GM03348 (cell line): ENCODE results near the gene SASH3.
A peak's percentile ranks its signal among the peaks of the same experiment; 100 is the strongest.

ENCODE experiments used
- DNase-seq: peaks from one replicate; pipeline ENCODE4 v3.0.0; 2012; ENCODE audit warnings: low spot score

SASH3 gene

DNA sequence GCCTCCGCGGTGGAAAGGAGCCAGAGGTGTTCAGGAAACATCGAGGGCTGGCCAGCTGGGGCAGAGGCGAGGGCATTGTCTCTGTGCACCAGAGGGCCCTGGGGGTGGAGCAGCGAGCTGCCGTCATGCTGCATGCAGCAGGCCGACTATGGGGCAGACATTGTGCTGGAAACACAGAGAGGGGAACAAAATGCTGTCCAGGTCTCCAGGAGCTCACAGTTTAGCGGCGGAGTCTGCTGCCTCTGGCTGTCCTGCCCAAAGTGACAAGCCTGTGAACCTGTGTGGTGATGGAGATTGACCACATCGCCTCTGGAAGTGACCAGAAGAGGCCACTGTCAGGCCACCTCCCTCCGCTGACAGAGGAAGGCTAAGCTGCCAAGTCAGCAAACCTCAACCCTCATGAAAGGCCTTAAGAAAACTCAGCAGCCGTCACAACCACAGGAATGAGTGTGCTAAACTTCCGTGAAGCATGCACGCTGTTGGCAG lies 20.1 kb upstream of the SASH3 start:
- DNase-seq = peak; percentile 72

DNA sequence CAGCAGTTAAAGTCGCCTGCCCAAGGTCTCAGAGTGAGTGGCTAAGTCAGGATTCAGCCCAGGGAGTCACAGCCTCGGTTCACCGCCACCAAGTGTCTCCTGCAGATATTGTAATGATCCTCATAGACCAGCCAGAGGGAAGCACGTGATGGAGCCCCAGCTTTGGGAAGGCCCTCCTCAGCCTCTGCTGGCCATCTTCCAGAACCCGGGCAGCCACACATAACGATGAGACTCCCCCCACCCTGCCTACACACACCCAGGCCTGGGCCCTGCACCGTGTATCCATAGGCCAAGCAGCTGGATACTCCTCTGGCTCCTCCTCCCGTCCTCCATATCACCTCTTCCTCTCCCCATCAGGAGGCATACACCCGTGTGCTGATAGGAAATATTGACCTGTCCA lies 19.6 kb upstream of the SASH3 start:
- no peak for DNase-seq

DNA sequence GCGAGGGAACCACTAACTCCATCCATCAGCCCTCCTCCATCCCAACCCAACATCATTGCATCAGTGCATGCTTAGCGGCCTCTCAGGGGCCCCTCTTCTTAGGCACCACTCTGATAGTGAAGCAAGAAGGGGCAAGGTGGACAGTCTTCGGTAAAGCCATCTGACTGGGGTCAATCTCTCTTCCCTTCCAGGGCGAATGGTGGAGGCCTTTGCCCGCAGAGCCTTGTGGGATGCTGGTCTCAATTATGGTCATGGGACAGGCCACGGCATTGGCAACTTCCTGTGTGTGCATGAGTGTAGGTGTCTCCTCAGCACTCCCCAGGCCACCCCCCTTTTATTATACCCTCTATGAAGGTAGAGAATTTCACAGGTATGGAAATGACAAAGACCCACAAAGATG lies 18.8 kb upstream of the SASH3 start:
- no peak for DNase-seq

DNA sequence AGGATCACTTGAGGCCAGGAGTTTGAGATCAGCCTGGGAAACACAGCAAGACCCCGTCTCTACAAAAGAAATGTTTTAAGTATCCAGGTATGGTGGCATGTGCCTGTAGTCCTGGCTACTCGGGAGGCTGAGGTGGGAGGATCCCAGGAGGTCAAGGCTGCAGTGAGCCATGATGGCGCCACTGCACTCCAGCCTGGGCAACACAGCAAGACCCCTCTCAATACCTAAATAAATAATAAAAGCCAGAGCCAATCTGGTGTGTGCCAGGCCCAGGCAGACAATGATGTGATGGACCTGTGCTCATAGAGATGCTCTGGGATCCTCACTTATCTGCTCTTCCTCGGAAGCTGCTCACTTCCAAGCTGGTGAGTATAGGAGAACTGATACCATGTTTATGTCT lies 18.2 kb upstream of the SASH3 start:
- DNase-seq = no peak

DNA sequence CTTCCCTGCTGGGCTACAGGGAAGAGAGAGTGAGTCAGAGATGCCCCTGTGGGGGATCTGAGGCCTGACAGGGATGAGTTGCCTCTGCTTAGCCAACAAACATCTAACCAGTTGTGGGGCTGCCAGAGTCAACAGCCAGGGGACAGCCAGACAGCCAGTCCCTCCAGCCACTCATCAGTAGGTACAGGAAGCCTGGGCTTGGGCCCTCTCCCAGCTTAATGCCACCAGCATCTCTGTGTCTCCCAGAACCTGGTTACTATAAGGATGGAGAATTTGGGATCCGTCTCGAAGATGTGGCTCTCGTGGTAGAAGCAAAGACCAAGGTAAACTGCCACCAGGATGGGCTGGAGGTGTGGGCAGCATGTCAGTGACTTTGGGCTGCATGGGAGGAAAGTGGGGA lies 17.3 kb upstream of the SASH3 start:
- DNase-seq = no peak

DNA sequence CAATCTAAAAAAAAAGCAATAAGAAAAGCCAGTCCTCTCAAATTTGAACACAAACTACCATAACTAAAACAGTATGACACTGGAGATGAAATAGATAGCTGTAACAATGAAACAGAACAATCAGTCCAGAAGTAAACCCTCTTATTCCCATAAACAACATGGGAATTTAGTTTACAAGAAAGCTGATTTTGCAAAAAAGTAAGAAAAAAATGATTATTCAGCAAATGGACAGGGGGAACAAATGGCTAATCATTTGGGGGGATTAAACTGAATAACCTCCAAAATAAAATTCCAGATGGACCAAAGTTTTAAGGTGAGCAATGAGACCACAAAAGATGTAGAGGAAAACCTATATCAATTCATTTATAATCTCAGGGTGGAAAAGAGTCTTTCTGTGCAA lies 16.1 kb upstream of the SASH3 start:
- no peak for DNase-seq

DNA sequence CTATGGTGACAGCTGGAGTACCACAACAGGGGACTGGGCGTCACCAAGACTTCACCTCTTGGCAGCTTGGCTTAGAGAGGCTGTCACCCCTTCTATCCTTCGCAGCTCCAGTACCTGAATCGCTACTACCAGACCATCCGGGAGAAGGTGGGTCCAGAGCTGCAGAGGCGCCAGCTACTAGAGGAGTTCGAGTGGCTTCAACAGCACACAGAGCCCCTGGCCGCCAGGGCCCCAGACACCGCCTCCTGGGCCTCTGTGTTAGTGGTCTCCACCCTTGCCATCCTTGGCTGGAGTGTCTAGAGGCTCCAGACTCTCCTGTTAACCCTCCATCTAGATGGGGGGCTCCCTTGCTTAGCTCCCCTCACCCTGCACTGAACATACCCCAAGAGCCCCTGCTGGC lies 11.6 kb upstream of the SASH3 start:
- DNase-seq = no peak

DNA sequence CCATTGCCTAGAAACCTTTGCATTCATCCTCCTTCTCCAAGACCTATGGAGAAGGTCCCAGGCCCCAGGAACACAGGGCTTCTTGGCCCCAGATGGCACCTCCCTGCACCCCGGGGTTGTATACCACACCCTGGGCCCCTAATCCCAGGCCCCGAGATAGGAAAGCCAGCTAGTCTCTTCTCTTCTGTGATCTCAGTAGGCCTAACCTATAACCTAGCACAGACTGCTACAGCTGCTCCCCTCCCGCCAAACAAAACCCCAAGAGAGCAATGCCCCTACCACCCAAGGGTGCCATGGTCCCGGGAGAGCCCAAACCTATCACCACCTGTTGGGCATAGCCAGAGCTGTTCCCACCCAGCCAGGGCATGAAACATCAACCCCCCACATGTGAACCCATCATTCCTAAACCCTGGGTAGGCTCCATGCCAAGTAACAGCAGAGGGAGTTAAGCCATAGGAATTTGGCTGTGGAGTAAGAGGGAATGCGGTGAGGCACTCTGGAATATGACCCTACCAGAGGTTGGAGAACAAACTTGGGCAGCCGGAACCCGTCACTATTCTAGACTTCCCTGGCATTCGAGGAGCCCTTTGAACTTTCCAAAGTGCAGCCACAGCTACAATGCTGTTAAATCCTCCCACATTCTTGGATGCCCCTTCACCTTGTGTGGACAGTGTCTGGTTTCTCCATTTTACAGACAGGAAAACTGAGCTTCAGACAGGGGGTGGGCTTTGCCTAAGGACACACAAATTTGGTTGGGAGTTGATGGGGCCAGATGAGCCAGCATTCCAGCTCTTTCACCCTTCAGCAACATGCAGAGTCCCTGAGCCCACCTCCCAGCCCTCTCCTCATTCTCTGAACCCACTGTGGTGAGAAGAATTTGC lies 10.9 kb upstream of the SASH3 start:
- no peak for DNase-seq

DNA sequence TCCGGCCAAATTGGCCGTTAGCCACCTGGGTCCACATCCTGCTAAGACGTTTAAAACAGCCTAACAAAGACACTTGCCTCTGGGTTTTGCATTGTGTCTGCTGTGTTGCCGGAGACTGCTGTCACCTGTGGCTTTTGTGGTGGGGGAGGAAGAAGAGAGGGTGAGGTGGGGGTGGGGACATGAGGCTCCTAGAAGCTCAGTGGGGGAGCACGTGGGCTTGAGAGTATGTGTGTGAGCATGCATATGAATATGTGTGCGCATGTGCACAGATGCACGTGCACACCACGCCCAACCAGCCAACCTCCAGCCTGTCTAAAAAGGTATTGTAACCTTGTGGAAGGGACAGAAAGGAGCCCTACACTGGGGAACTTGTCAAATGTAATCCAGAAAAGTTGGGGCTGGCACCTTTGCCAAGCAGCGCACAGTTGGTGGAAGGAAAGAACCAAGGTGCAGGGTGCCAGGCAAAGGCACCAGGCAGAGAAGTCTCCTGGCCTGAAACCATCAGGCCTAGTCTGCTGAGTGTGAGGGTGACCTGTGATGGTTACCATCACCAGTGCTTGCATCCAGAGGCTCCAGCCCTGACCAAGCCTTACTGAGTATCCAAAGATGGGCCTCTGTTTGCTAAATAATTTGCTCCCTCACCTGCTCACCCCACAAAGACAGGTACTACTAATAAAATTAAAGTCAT lies 10.1 kb upstream of the SASH3 start:
- DNase-seq = no peak

DNA sequence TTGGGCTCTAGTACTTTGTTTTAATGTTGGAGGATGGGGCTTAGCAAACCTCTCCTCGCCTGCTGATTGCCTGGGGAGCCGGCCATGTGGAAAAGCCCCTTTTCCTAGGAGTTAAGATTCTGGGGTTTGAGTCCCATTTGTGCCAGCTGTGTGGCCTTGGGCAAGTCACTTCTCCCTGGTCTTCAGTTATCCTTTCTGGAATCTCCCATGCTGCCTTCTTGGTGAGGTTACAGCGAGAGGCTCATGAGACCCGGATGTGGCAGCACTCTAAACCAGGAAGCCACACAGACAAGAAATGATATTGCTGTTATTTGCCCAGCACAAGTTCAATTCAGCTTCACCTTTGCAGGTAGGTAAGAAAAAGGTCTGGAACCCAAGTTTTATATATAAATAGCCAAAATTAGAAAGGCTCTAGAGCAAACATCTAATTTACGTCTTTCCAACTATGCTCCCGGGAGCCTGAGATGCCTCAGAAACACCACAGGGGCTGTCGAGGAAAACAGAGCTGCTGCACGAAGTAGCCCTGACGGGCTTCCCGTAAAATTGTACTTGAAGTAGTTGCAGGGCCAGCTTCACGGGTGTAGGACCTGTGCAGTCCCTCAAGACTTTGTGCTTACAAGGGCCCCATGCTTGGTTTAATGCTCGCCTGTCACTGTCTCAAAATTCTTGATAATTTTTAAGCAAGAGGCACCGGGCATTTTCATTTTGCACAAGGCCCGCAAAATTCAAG lies 8.3 kb upstream of the SASH3 start:
- no peak for DNase-seq

DNA sequence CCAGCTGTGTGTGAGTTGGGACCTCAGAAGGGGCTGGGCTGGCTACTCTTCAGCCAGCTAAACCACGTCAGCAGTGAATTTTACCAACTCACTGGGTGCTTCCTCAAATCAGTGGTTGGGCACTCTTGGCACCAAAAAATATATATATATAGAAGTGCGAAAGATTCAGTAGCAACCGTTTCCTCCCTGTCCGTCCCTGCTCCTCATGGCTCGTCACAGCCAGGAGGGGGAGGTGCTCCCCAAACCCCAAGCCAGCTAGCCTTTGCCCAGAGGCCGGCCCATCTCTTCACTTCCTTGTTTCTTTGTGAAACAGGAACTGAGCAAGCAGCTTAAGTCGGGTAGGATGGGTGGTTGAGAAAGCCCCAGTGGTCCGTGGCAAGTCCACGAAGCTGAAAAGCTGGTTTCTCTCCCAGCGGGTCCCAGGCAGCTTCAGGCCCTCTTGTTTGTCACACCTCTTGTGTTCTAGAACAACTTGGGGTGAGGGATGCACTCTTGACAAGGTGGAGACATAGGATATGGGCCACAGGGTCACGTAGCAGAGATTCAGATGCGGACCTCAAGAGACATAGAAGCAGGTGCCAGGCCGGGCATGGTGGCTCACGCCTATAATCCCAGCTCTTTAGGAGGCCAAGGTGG lies 6.8 kb upstream of the SASH3 start:
- DNase-seq = no peak

DNA sequence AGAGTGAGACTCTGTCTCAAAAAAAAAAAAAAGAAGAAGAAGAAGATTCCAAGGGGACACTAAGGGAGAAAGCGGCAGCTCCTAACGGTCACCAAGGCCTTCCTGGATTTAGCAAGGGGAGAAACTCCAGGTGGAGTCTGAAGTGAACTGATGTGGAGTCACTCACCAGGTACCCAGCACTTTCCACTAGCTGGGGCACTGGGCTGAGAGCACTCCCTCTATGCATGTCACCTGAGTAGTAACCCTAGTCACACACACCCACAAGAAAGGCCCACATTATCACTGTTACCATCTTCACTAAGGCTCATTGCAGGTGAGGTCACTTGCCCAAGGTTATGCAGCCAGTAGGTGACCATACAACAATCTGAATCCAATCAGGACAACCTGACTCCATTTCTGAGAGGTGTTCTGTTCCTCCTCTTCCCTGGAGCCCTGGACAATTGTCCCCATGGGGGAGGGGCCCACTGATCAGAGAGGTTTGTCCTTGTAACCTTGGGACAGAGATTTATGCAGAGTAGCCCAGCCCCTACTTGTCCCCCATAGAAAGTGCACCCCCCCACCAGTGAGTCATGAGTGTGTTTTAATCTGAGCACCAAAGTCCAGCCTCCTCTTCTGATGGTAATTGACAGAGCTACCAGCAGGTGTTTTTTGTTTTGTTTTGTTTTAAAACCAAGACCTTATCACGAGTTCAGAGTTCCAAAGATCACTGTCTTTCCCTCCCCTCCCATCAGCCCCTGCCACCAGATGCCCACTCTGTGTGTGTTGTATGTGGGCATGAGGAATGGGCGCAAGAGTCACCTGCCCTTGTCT lies 5.9 kb upstream of the SASH3 start:
- DNase-seq = no peak

DNA sequence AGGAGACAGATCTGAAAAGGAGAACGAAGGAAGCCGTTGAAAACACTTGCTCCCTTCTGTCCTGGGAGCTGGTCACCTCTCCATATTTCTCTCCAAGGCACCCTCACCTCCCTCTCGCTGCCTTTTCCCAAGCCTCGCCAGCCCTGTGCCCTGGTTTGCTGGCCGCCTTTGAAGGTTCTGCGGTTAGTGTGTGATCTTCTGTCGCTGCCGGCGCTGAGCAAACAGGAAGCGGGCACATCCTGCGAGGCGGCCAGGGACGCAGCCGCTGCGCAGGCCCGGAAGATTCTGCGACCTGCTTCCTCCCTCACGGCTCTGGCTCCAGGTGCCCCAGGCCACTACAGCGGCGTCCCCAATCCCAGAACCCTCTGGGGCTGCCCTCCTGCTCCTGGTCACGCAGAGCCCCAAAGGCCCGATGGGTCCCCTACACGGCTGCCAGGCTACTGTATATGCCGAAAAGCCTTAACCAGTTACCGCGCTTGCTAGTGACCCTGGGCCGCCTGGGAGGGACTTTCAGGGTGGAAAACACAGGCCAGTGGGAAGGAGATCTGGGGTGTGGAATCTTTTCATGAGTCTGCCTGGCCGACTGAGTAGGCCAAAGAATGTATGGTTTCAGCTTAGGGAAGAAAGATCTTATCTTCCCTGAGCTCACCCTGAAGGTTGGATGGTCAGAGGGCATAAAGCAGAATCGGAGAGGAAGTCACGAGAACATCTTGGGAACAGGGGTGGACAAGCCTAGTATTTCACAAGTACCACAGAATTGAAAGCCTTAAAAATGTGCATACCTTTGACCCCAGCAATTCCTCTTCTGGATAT lies 2.3 kb upstream of the SASH3 start:
- DNase-seq = no peak

DNA sequence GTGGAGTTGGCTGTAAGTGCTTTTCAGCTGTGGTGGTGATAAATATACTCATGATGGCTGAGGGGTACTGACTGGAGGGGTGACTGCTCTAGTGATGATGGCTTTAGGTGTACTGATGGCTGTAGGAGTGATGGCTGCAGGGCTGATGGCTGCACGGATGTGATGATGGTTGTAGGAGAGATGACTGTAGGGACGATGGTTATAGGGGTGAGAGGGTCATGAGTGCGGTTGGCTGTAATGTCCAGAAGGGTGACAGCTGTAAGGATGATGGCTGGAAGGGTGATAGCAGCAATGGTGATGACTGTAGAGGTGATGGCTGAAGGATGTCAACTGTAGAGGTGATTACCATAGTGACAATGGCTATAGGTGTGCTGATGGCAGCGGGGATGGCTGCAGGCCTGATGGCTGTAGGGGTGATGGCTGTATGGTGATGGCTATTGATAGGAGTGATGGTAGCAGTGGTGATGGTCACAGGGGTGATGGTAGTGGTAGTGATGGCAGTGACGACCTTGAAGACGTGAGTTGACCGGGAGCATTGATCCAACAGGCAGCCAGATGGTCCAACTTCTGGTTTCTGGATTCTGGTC lies 570 bp upstream of the SASH3 start:
- no peak for DNase-seq

DNA sequence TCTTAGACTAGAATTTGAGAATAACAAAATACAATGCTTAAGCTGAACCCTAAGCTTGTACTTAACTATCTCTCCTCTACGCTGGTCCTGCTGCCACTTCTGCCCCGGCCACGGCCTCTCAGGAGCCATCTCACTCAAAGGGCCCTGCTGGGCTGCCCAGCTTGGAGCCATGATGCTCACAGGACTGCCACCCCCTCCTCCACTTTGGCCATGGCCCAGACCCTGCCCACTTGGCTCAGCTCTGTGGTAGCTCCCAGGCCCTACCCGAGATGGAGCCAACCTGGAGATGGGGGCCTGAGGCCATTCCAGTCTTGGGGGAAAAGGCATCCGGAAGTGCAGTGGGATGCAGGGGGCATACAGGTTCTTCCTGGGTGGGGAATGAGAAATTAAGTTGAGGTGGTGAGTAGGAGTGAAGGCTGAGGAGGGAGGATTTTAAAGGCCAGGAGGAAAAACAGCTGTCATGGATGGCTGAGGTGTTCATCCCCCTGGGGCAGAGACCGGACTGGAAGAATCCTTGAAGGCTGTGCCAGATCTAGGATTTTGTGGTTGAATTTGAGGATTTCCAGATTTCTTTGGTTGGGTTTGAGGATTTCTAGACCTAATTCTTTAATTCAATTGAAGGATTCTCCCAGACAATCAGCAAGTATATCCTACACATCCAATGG lies 824 bp downstream of the SASH3 start:
- no peak for DNase-seq

DNA sequence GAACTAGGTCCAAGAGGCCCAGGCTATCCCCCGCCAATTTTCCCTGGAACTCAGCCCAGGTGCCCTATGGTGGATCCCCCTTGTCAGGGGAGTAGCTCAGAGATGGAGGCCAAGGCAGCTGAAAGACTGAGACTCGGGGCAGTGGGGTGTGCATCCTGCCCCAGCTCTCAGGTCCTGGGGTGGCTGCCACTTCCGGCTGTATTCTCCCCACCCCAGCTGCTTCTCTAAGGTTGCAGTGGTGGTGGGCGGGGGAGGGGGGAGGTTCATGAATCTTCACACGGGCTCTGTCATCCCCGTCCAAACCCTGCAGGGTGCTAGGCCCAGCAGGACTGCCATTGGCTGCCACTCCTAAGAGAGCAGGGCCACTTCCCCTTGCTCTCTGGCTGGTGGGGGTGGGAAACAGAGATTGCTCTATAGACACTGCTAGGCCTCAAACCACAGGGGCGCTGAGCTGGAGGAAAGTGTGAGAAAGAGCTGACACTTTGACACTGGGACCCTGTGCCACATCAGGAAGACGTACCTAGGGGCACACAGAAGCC lies 1.5 kb downstream of the SASH3 start:
- no peak for DNase-seq

DNA sequence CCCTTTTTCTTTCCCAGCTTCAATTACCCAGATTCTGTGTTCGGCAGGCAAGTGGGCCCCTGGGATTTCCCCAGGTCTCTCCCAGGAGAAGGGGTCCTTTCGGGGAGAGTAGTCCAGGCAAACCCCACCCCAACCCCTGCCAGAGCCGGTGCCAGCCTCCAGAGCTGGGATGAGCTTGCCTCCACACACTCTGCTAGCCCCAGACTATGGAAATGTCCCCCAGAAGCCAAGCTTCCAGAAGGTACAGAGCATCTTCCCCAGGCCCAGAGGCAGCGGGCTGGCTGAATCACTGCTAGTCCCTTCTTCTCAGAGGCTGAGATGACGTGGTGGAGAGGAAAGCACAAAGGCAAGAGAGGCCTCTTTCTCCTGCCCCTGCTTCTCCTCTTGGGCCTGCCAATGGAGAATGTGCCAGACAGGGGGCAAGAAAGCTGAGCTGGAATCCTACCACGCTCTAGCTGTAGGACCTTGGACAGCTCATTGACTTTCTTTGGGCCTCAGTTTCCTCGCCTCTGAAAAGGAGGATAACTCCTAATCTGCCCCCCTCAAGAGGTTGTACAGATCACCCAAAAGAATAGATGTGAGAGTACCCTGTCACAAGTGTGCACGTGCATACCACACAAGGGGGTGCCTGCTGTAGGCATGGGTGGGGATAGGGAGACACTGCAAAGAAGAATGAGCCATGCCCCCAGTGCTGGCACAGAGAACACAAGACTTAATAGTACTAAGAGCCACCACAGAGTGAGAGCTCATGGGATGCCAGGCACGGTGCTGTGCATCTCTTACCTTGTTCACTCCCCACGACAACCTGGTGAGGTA lies 2.1 kb downstream of the SASH3 start:
- no peak for DNase-seq

DNA sequence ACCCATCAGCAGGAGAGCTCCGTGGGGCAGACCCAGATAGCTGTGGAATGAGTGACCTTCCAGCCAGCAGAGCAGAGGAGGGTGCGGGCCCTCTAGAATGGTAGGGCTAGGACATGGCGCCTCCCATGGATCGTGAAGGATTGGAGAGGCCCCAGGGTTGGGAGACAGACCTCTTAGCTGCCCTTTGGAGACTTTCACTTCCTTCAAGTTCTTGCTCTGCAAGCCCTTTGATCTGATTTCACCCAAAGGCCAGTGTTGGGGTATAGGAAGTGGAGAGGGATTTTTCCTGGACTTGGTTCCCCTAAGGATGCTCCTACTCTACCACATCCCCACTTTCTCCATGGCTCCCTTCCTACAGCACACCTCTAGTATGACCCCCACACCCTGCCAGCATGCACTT lies 3.0 kb downstream of the SASH3 start:
- DNase-seq = no peak
